GM18951 (cell line): ENCODE data around the gene LITAF.

Source experiments
- POLR2A ChIP-seq: IDR thresholded peaks from 4 replicates; pipeline ENCODE4 v1.6.1; 2011; ENCODE audit warnings: mild to moderate bottlenecking; ENCODE audit not compliant: insufficient read length, insufficient read depth; ENCODE audit errors: extremely low read depth
- in situ Hi-C: fragments of 300-500 bp; cut with MboI; formaldehyde crosslinking; loops from one replicate; pipeline ENCODE4 v1.12.0; 2022; ENCODE audit warnings: low sequenced_read_pairs, mixed read lengths, inconsistent platforms; ENCODE audit not compliant: unreplicated experiment

Gene LITAF

GRCh38 chr16:11500700-11501346 lies 85.9 kb downstream of the LITAF start:
- TF ChIP-seq POLR2A, result no peak

DNA sequence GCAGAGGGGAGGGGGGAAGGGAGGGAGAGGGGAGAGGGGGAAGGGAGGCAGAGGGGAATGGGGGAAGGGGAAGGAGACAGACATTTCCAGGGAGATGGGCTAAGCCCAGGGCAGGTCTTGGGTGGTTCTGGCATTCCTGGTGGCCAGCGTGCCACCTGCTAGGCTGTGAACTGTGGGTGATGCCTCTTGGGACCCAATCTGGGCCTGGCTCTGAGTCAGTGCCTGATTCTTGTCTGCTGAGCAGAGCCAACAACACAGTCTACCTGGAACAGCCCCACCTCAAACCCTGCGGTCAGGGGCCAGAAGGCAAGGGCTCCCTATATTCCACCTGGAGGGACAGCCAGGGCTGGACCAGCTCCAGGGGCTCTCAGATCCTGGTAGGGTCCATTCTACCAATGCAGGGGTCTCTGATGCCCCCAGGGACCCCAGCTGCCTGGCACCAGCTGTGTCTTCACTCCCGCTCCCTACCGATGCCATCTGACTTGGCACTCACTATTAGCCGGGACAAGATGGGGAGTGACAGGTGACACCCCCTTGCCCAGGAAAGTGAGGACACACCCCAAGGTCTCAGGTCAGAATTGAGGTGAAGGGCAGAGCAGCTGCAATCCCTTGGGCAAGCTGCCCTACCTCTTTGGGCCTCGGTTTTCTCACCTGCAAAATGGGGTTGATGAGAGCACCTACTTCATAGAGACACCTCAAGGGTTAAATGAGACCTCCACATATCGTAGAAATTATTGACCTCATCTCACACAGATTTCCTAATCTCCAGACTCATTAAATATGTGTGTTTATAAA lies 87.2 kb downstream of the LITAF start:
- in situ Hi-C loops, result no loop called here
- TF ChIP-seq POLR2A, result no peak

More at GRCh38 chr16:11500700-11501346, 85.9 kb downstream of the LITAF start:
- in situ Hi-C loops, result no loop called here

- no peak for TF ChIP-seq POLR2A
- in situ Hi-C loops, result no loop called here
These were observed 88.0 kb downstream of the LITAF start for GRCh38 chr16:11498683-11499082.

DNA sequence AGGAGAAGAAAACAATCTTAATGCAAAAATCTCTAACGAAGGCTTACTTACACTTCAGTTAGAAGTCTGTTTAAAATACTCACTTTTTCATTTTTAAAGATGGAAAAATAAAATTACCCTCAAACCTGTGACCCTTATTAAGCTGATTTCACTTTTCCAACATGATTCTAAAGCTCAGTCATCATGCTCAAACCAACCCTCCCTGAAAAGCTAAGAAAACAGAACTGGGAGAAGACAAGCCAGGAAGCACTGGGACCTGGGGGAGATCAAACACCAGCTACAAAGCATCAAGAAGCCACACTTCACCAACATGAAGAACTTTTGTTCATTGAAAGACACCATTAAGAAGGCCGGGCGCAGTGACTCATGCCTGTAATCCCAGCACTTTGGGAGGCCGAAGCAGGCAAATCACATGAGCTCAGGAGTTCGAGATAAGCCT lies 88.8 kb downstream of the LITAF start:
- TF ChIP-seq POLR2A, result no peak
- in situ Hi-C loops, result no loop called here
